ENCODE measurements around the gene LY6G5C. TPM values are rescaled to one million over a fixed set of nuclear protein-coding genes. Genes with fewer than 3 reads are reported as not detected.

Gene LY6G5C
- total and polyA plus RNA-seq, 4 donors: 0.40 to 13.1 (median 5.9) TPM

- no peak for DNase-seq (ENCODE audit: low read depth in 4 of 6, low spot score in 6 of 6)
- no peaks in the 10 kb centered on the region for H3K4me1 ChIP-seq (ENCODE audit: control insufficient read depth, insufficient read depth, low read length)
- H3K9me3 ChIP-seq (ENCODE audit: control insufficient read depth, insufficient read depth, low read length): no peaks in the 10 kb centered on the region
- H3K36me3 ChIP-seq (ENCODE audit: control insufficient read depth, insufficient read depth, low read length): peaks cover 100% of the 10 kb centered on the region
- H3K27me3 ChIP-seq (ENCODE audit: control insufficient read depth, insufficient read depth, low read length): no peaks in the 10 kb centered on the region
- H3K27ac ChIP-seq (ENCODE audit: low read depth, low read length): no peak overlapping the region
- H3K4me3 ChIP-seq (ENCODE audit: low read depth, low read length): no peak overlapping the region
- 89% methylated on average over 23 of the region's 26 CpGs for WGBS (ENCODE audit: insufficient coverage)
Observed at GRCh38 chr6:31632279-31632946, 48.5 kb downstream of the LY6G5C start.

- H3K4me1 ChIP-seq (ENCODE audit: control insufficient read depth, insufficient read depth, low read length): no peaks in the 10 kb centered on the region
- H3K9me3 ChIP-seq (ENCODE audit: control insufficient read depth, insufficient read depth, low read length): no peaks in the 10 kb centered on the region
- no peaks in the 10 kb centered on the region for H3K27me3 ChIP-seq (ENCODE audit: control insufficient read depth, insufficient read depth, low read length)
- no peak overlapping the region for H3K27ac ChIP-seq (ENCODE audit: low read depth, low read length)
- H3K4me3 ChIP-seq (ENCODE audit: low read depth, low read length): no peak overlapping the region
- peaks cover 100% of the 10 kb centered on the region for H3K36me3 ChIP-seq (ENCODE audit: control insufficient read depth, insufficient read depth, low read length)
- DNase-seq (ENCODE audit: low read depth in 4 of 6, low spot score in 6 of 6): no peak
- 83% methylated on average over 23 of the region's 32 CpGs for WGBS (ENCODE audit: insufficient coverage)
Observed at GRCh38 chr6:31631681-31632278, 49.1 kb downstream of the LY6G5C start.

- Histone ChIP-seq H3K4me3 (ENCODE audit: low read depth, low read length) (no peak overlapping the region), H3K27me3 (ENCODE audit: control insufficient read depth, insufficient read depth, low read length) (no peaks in the 10 kb centered on the region), H3K27ac (ENCODE audit: low read depth, low read length) (no peak overlapping the region), H3K4me1 (ENCODE audit: control insufficient read depth, insufficient read depth, low read length) (no peaks in the 10 kb centered on the region), H3K36me3 (ENCODE audit: control insufficient read depth, insufficient read depth, low read length) (peaks cover 100% of the 10 kb centered on the region), H3K9me3 (ENCODE audit: control insufficient read depth, insufficient read depth, low read length) (no peaks in the 10 kb centered on the region)
- no peak for DNase-seq (ENCODE audit: low read depth in 4 of 6, low spot score in 6 of 6)
- 86% methylated on average over 15 of the region's 16 CpGs for WGBS (ENCODE audit: insufficient coverage)
Observed at GRCh38 chr6:31631209-31631608, 49.7 kb downstream of the LY6G5C start.

GRCh38 chr6:31630177-31630934 lies 50.5 kb downstream of the LY6G5C start:
- H3K4me3 ChIP-seq (ENCODE audit: low read depth, low read length): no peak overlapping the region
- H3K27me3 ChIP-seq (ENCODE audit: control insufficient read depth, insufficient read depth, low read length): no peaks in the 10 kb centered on the region
- no peak for DNase-seq (ENCODE audit: low read depth in 4 of 6, low spot score in 6 of 6)
- no peaks in the 10 kb centered on the region for H3K4me1 ChIP-seq (ENCODE audit: control insufficient read depth, insufficient read depth, low read length)
- peaks cover 100% of the 10 kb centered on the region for H3K36me3 ChIP-seq (ENCODE audit: control insufficient read depth, insufficient read depth, low read length)
- no peaks in the 10 kb centered on the region for H3K9me3 ChIP-seq (ENCODE audit: control insufficient read depth, insufficient read depth, low read length)
- no peak overlapping the region for H3K27ac ChIP-seq (ENCODE audit: low read depth, low read length)
- 95% methylated on average over 18 of the region's 25 CpGs for WGBS (ENCODE audit: insufficient coverage)

DNA sequence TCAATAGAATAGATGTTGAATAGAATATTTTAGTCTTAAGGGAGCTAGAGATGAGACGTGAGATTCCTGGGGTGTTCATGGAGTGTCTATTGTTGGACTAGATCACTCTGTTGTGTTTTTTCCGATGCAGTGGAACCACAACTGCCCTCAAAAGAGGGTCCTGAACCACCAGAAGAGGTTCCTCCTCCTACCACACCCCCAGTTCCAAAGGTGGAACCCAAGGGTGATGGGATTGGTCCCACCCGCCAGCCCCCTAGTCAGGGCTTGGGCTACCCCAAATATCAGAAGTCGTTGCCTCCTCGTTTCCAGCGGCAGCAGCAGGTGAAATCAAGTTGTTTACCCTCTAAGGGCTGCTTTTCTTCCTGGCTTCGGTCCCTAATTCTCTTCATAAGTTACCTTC lies 51.9 kb downstream of the LY6G5C start:
- peaks cover 100% of the 10 kb centered on the region for H3K36me3 ChIP-seq (ENCODE audit: control insufficient read depth, insufficient read depth, low read length)
- DNase-seq (ENCODE audit: low read depth in 4 of 6, low spot score in 6 of 6): no peak
- H3K9me3 ChIP-seq (ENCODE audit: control insufficient read depth, insufficient read depth, low read length): no peaks in the 10 kb centered on the region
- H3K4me3 ChIP-seq (ENCODE audit: low read depth, low read length): no peak overlapping the region
- H3K27ac ChIP-seq (ENCODE audit: low read depth, low read length): no peak overlapping the region
- 91% methylated on average over 6 of the region's 7 CpGs for WGBS (ENCODE audit: insufficient coverage)
- H3K27me3 ChIP-seq (ENCODE audit: control insufficient read depth, insufficient read depth, low read length): no peaks in the 10 kb centered on the region
- H3K4me1 ChIP-seq (ENCODE audit: control insufficient read depth, insufficient read depth, low read length): no peaks in the 10 kb centered on the region

- Histone ChIP-seq H3K36me3 (ENCODE audit: control insufficient read depth, insufficient read depth, low read length) (peaks cover 99% of the 10 kb centered on the region), H3K4me1 (ENCODE audit: control insufficient read depth, insufficient read depth, low read length) (no peaks in the 10 kb centered on the region), H3K4me3 (ENCODE audit: low read depth, low read length) (no peak overlapping the region), H3K27ac (ENCODE audit: low read depth, low read length) (no peak overlapping the region), H3K27me3 (ENCODE audit: control insufficient read depth, insufficient read depth, low read length) (no peaks in the 10 kb centered on the region), H3K9me3 (ENCODE audit: control insufficient read depth, insufficient read depth, low read length) (no peaks in the 10 kb centered on the region)
- DNase-seq (ENCODE audit: low read depth in 4 of 6, low spot score in 6 of 6): no peak
- 96% methylated on average over 18 of the region's 19 CpGs for WGBS (ENCODE audit: insufficient coverage)
Observed at GRCh38 chr6:31627690-31628287, 53.1 kb downstream of the LY6G5C start.

DNA sequence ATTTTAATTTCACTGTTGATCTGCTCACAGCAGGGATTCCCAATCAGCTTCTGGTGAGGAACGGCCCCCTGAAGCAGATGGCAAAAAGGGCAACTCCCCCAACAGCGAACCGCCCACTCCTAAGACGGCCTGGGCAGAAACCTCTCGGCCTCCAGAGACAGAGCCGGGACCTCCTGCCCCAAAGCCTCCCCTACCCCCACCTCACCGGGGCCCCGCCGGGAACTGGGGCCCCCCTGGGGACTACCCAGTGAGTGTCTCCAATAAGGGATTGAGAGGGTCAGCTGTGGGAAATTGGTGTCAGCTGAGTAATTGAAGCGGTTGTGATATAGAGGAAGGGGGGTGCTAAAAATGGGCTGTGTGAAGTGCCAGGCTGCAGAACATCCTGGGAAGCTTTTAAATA lies 53.9 kb downstream of the LY6G5C start:
- Histone ChIP-seq H3K36me3 (ENCODE audit: control insufficient read depth, insufficient read depth, low read length) (peaks cover 95% of the 10 kb centered on the region), H3K4me1 (ENCODE audit: control insufficient read depth, insufficient read depth, low read length) (peaks cover 6% of the 10 kb centered on the region), H3K27me3 (ENCODE audit: control insufficient read depth, insufficient read depth, low read length) (no peaks in the 10 kb centered on the region), H3K9me3 (ENCODE audit: control insufficient read depth, insufficient read depth, low read length) (no peaks in the 10 kb centered on the region), H3K4me3 (ENCODE audit: low read depth, low read length) (no peak overlapping the region), H3K27ac (ENCODE audit: low read depth, low read length) (no peak overlapping the region)
- 84% methylated on average over 4 of the region's 10 CpGs for WGBS (ENCODE audit: insufficient coverage)
- DNase-seq (ENCODE audit: low read depth in 4 of 6, low spot score in 6 of 6): no peak

Small RNA genes lying within 50 kb of the gene (small RNA-seq; reads per million reads assigned to genes)
- not detected for gene LY6G6D (ENCODE audit: low replicate concordance)
- gene MIR4646 (ENCODE audit: low replicate concordance): not detected
- gene MIR6832 (ENCODE audit: low replicate concordance): not detected
- gene RF00019 (ENCODE audit: low replicate concordance): not detected

Other genes starting within 250 kb of the LY6G5C start
Only the 30 nearest of the 38 such genes appear.
- 100 to 1,000 TPM; 242 to 404 TPM for gene DDX39B, start 139.1 kb downstream of the LY6G5C start, total RNA-seq
- gene DDX39B, start 139.1 kb downstream of the LY6G5C start, polyA plus RNA-seq (ENCODE audit: insufficient read length in 2 of 2): 100 to 1,000 TPM; 428 to 496 TPM
- 10 to 100 TPM; 32.2 to 63.3 TPM for gene ATP6V1G2, start 134.5 kb downstream of the LY6G5C start, total RNA-seq
- gene ATP6V1G2, start 134.5 kb downstream of the LY6G5C start, polyA plus RNA-seq (ENCODE audit: insufficient read length in 2 of 2): 100 to 1,000 TPM; 231 to 258 TPM
- gene NFKBIL1, start 133.5 kb downstream of the LY6G5C start, total RNA-seq: 10 to 100 TPM in 1 of 2 donors, 1 to 10 TPM in 1; 9.8 to 24.4 TPM
- gene NFKBIL1, start 133.5 kb downstream of the LY6G5C start, polyA plus RNA-seq (ENCODE audit: insufficient read length in 2 of 2): 10 to 100 TPM; 26.8 to 29.4 TPM
- under 1 TPM in 1 of 2 donors, not detected in 1; 0.11 TPM for gene LTA, start 108.8 kb downstream of the LY6G5C start, total RNA-seq
- gene LTA, start 108.8 kb downstream of the LY6G5C start, polyA plus RNA-seq (ENCODE audit: insufficient read length in 2 of 2): under 1 TPM; 0.22 to 0.27 TPM
- under 1 TPM in 1 of 2 donors, not detected in 1; 0.39 TPM for gene TNF, start 105.5 kb downstream of the LY6G5C start, total RNA-seq
- under 1 TPM in 1 of 2 donors, not detected in 1; 0.40 TPM for gene TNF, start 105.5 kb downstream of the LY6G5C start, polyA plus RNA-seq (ENCODE audit: insufficient read length in 2 of 2)
- 1 to 10 TPM in 1 of 2 donors, under 1 TPM in 1; 0.55 to 1.9 TPM for gene LTB, start 98.6 kb downstream of the LY6G5C start, total RNA-seq
- gene LTB, start 98.6 kb downstream of the LY6G5C start, polyA plus RNA-seq (ENCODE audit: insufficient read length in 2 of 2): under 1 TPM; 0.35 to 0.50 TPM
- 10 to 100 TPM; 10.8 to 15.2 TPM for gene LST1, start 94.8 kb downstream of the LY6G5C start, total RNA-seq
- gene LST1, start 94.8 kb downstream of the LY6G5C start, polyA plus RNA-seq (ENCODE audit: insufficient read length in 2 of 2): 10 to 100 TPM in 1 of 2 donors, 1 to 10 TPM in 1; 9.0 to 12.6 TPM
- gene NCR3, start 88.1 kb downstream of the LY6G5C start, total RNA-seq: not detected
- gene NCR3, start 88.1 kb downstream of the LY6G5C start, polyA plus RNA-seq (ENCODE audit: insufficient read length in 2 of 2): not detected
- 10 to 100 TPM; 35.5 to 55.0 TPM for gene AIF1, start 65.8 kb downstream of the LY6G5C start, total RNA-seq
- 10 to 100 TPM; 27.8 to 42.5 TPM for gene AIF1, start 65.8 kb downstream of the LY6G5C start, polyA plus RNA-seq (ENCODE audit: insufficient read length in 2 of 2)
- 10 to 100 TPM; 48.7 to 79.6 TPM for gene PRRC2A, start 60.4 kb downstream of the LY6G5C start, total RNA-seq
- gene PRRC2A, start 60.4 kb downstream of the LY6G5C start, polyA plus RNA-seq (ENCODE audit: insufficient read length in 2 of 2): 100 to 1,000 TPM; 241 to 250 TPM
- gene BAG6, start 28.4 kb downstream of the LY6G5C start, total RNA-seq: 100 to 1,000 TPM in 1 of 2 donors, 10 to 100 TPM in 1; 88.9 to 184 TPM
- 100 to 1,000 TPM; 249 to 255 TPM for gene BAG6, start 28.4 kb downstream of the LY6G5C start, polyA plus RNA-seq (ENCODE audit: insufficient read length in 2 of 2)
- gene APOM, start 25.2 kb downstream of the LY6G5C start, total RNA-seq: 1 to 10 TPM in 1 of 2 donors, under 1 TPM in 1; 0.40 to 5.7 TPM
- gene APOM, start 25.2 kb downstream of the LY6G5C start, polyA plus RNA-seq (ENCODE audit: insufficient read length in 2 of 2): 1 to 10 TPM; 6.7 to 9.5 TPM
- 10 to 100 TPM; 12.4 to 23.1 TPM for gene C6orf47, start 20.3 kb downstream of the LY6G5C start, total RNA-seq
- 10 to 100 TPM; 16.8 to 17.8 TPM for gene C6orf47, start 20.3 kb downstream of the LY6G5C start, polyA plus RNA-seq (ENCODE audit: insufficient read length in 2 of 2)
- gene GPANK1, start 16.1 kb downstream of the LY6G5C start, total RNA-seq: 10 to 100 TPM in 1 of 2 donors, 1 to 10 TPM in 1; 9.1 to 15.3 TPM
- gene GPANK1, start 16.1 kb downstream of the LY6G5C start, polyA plus RNA-seq (ENCODE audit: insufficient read length in 2 of 2): 10 to 100 TPM; 16.9 to 19.9 TPM
- 100 to 1,000 TPM in 1 of 2 donors, 10 to 100 TPM in 1; 54.3 to 183 TPM for gene CSNK2B, start 15.0 kb downstream of the LY6G5C start, total RNA-seq
- gene CSNK2B, start 15.0 kb downstream of the LY6G5C start, polyA plus RNA-seq (ENCODE audit: insufficient read length in 2 of 2): 100 to 1,000 TPM; 213 to 215 TPM
- 1 to 10 TPM; 2.1 to 8.6 TPM for gene LY6G5B, start 11.1 kb downstream of the LY6G5C start, total RNA-seq
- 10 to 100 TPM; 17.6 to 35.6 TPM for gene LY6G5B, start 11.1 kb downstream of the LY6G5C start, polyA plus RNA-seq (ENCODE audit: insufficient read length in 2 of 2)
- 10 to 100 TPM; 51.8 to 83.6 TPM for gene ABHD16A, start 22.3 kb upstream of the LY6G5C start, total RNA-seq
- gene ABHD16A, start 22.3 kb upstream of the LY6G5C start, polyA plus RNA-seq (ENCODE audit: insufficient read length in 2 of 2): 10 to 100 TPM; 72.0 to 85.8 TPM
- gene LY6G6F, start 25.8 kb upstream of the LY6G5C start, total RNA-seq: under 1 TPM in 1 of 2 donors, not detected in 1; 0.30 TPM
- gene LY6G6F, start 25.8 kb upstream of the LY6G5C start, polyA plus RNA-seq (ENCODE audit: insufficient read length in 2 of 2): under 1 TPM in 1 of 2 donors, not detected in 1; 0.27 TPM
- 1 to 10 TPM; 1.1 to 6.6 TPM for gene LY6G6D, start 34.3 kb upstream of the LY6G5C start, total RNA-seq
- 1 to 10 TPM in 1 of 2 donors, under 1 TPM in 1; 0.51 to 2.3 TPM for gene LY6G6D, start 34.3 kb upstream of the LY6G5C start, polyA plus RNA-seq (ENCODE audit: insufficient read length in 2 of 2)
- under 1 TPM in 1 of 2 donors, not detected in 1; 0.17 TPM for gene LY6G6C, start 40.7 kb upstream of the LY6G5C start, total RNA-seq
- gene LY6G6C, start 40.7 kb upstream of the LY6G5C start, polyA plus RNA-seq (ENCODE audit: insufficient read length in 2 of 2): 1 to 10 TPM in 1 of 2 donors, under 1 TPM in 1; 0.71 to 1.2 TPM
- gene MPIG6B, start 42.3 kb upstream of the LY6G5C start, total RNA-seq: under 1 TPM in 1 of 2 donors, not detected in 1; 0.17 TPM
- 1 to 10 TPM in 1 of 2 donors, under 1 TPM in 1; 0.81 to 1.3 TPM for gene MPIG6B, start 42.3 kb upstream of the LY6G5C start, polyA plus RNA-seq (ENCODE audit: insufficient read length in 2 of 2)
- 100 to 1,000 TPM in 1 of 2 donors, 10 to 100 TPM in 1; 62.9 to 207 TPM for gene DDAH2, start 48.2 kb upstream of the LY6G5C start, total RNA-seq
- gene DDAH2, start 48.2 kb upstream of the LY6G5C start, polyA plus RNA-seq (ENCODE audit: insufficient read length in 2 of 2): 100 to 1,000 TPM; 159 to 178 TPM
- gene CLIC1, start 55.5 kb upstream of the LY6G5C start, total RNA-seq: 100 to 1,000 TPM in 1 of 2 donors, 10 to 100 TPM in 1; 96.3 to 322 TPM
- gene CLIC1, start 55.5 kb upstream of the LY6G5C start, polyA plus RNA-seq (ENCODE audit: insufficient read length in 2 of 2): 10 to 100 TPM; 73.5 to 87.1 TPM
- gene MSH5, start 58.9 kb upstream of the LY6G5C start, total RNA-seq: 10 to 100 TPM in 1 of 2 donors, 1 to 10 TPM in 1; 6.2 to 20.2 TPM
- 10 to 100 TPM; 18.9 to 38.8 TPM for gene MSH5, start 58.9 kb upstream of the LY6G5C start, polyA plus RNA-seq (ENCODE audit: insufficient read length in 2 of 2)
- 1 to 10 TPM; 3.4 to 9.5 TPM for gene SAPCD1, start 81.6 kb upstream of the LY6G5C start, total RNA-seq
- 10 to 100 TPM; 10.5 to 11.1 TPM for gene SAPCD1, start 81.6 kb upstream of the LY6G5C start, polyA plus RNA-seq (ENCODE audit: insufficient read length in 2 of 2)
- gene VWA7, start 96.3 kb upstream of the LY6G5C start, total RNA-seq: 1 to 10 TPM; 1.8 to 2.9 TPM
- 1 to 10 TPM; 4.0 to 4.3 TPM for gene VWA7, start 96.3 kb upstream of the LY6G5C start, polyA plus RNA-seq (ENCODE audit: insufficient read length in 2 of 2)
- gene VARS1, start 114.7 kb upstream of the LY6G5C start, total RNA-seq: 10 to 100 TPM; 25.3 to 35.5 TPM
- gene VARS1, start 114.7 kb upstream of the LY6G5C start, polyA plus RNA-seq (ENCODE audit: insufficient read length in 2 of 2): 10 to 100 TPM; 66.1 to 70.6 TPM
- gene LSM2, start 125.9 kb upstream of the LY6G5C start, total RNA-seq: 10 to 100 TPM; 18.0 to 45.7 TPM
- 10 to 100 TPM; 54.4 to 63.3 TPM for gene LSM2, start 125.9 kb upstream of the LY6G5C start, polyA plus RNA-seq (ENCODE audit: insufficient read length in 2 of 2)
- 1 to 10 TPM; 3.3 to 4.8 TPM for gene HSPA1L, start 134.2 kb upstream of the LY6G5C start, total RNA-seq
- gene HSPA1L, start 134.2 kb upstream of the LY6G5C start, polyA plus RNA-seq (ENCODE audit: insufficient read length in 2 of 2): 1 to 10 TPM; 5.1 to 6.1 TPM
- 100 to 1,000 TPM; 221 to 541 TPM for gene HSPA1A, start 134.5 kb upstream of the LY6G5C start, total RNA-seq
- 100 to 1,000 TPM; 117 to 175 TPM for gene HSPA1A, start 134.5 kb upstream of the LY6G5C start, polyA plus RNA-seq (ENCODE audit: insufficient read length in 2 of 2)

Measured in spinal cord (tissue), 10 donors.